Mucosa of descending colon (tissue), 3 donors: ENCODE measurements around the gene IL23R. TPM values are rescaled to one million over a fixed set of nuclear protein-coding genes. Genes with fewer than 3 reads are reported as not detected.
A peak's percentile ranks its signal among the peaks of the same experiment; 100 is the strongest.

ENCODE experiments used
- ATAC-seq: fragments of 200-7000 bp; cut with Tn5 transposase; one replicate; pipeline ENCODE4 v1.9.1; 2020; ENCODE audit warnings: mild to moderate bottlenecking, moderate library complexity
- DNase-seq, 3 donors: peaks; one replicate each; pipeline ENCODE4 v3.0.0-alpha.2; 2020
- H3K36me3 ChIP-seq: fragments of 200-600 bp; one replicate; pipeline ENCODE4 v1.8.0; 2021; ENCODE audit warnings: low read depth, mild to moderate bottlenecking
- H3K4me1 ChIP-seq: fragments of 200-600 bp; one replicate; pipeline ENCODE4 v1.8.0; 2021; ENCODE audit warnings: low read depth, mild to moderate bottlenecking
- H3K4me3 ChIP-seq: fragments of 200-600 bp; one replicate; pipeline ENCODE4 v1.8.0; 2021; ENCODE audit warnings: mild to moderate bottlenecking
- H3K9me3 ChIP-seq: fragments of 200-600 bp; one replicate; pipeline ENCODE4 v1.8.0; 2021; ENCODE audit warnings: mild to moderate bottlenecking
- intact Hi-C, 2 donors: fragments of 100-400 bp; cut with DNase I in 1 of 2; cut with micrococcal nuclease in 1 of 2; formaldehyde crosslinking; loops; one replicate each; pipeline versions ENCODE4 v1.11.0 to v1.11.1; 2022; cut with DNase I, micrococcal nuclease
- total RNA-seq, 3 donors: library from RNA; stranded (reverse); fragmentation: NEBNext Ultra II Directional in 2 of 3; extraction: Animal tissue kit (Norgen Biotek cat#: 25700) in 2 of 3; gene quantifications; one replicate each; pipeline versions ENCODE4 v1.2.1 to v1.2.4, GENCODE V29; 2021 to 2023
- TF ChIP-seq, protein P1 (sequence below): fragments of 200-600 bp; IDR thresholded peaks from one replicate; pipeline ENCODE4 v1.8.0; 2022; ENCODE audit warnings: antibody characterized with exemption, mild to moderate bottlenecking
- donor health status: DM: no; HTN: no; CAD: no; lungs with moderate emphysema.
- donor health status: DM: no; HTN: no; CAD: no.
- donor health status: DM: no; HTN: yes; CAD: no.

Gene IL23R
- total RNA-seq, 3 donors from 2014 or later: 1.1 to 3.4 (median 2.5) TPM

DNA sequence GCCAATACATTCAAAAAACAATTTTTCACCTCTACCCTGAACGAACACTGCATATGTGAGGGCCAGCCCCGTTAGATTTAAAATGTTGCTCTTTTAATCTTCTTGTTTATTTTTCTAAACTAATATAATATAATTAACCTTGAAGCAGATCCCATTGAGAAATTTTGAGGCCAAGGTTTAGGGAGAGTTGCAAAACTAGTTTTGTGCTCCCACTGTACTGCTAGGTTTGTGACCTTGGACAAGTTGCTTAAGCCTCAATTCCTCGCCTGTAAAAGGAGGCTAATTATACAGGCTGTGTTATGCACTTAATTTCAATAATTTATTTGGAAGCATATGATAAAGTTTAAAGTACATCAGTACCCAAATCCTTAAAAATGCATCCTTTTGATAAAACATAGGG lies 3.7 kb downstream of the IL23R start:
- Histone ChIP-seq H3K9me3 (no peaks in the 10 kb centered on the region), H3K4me3 (no peak overlapping the region), H3K36me3 (no peaks in the 10 kb centered on the region), H3K4me1 (no peaks in the 10 kb centered on the region)
- ATAC-seq: no peak
- intact Hi-C loops: no loop called here
- TF ChIP-seq, protein P1, sequence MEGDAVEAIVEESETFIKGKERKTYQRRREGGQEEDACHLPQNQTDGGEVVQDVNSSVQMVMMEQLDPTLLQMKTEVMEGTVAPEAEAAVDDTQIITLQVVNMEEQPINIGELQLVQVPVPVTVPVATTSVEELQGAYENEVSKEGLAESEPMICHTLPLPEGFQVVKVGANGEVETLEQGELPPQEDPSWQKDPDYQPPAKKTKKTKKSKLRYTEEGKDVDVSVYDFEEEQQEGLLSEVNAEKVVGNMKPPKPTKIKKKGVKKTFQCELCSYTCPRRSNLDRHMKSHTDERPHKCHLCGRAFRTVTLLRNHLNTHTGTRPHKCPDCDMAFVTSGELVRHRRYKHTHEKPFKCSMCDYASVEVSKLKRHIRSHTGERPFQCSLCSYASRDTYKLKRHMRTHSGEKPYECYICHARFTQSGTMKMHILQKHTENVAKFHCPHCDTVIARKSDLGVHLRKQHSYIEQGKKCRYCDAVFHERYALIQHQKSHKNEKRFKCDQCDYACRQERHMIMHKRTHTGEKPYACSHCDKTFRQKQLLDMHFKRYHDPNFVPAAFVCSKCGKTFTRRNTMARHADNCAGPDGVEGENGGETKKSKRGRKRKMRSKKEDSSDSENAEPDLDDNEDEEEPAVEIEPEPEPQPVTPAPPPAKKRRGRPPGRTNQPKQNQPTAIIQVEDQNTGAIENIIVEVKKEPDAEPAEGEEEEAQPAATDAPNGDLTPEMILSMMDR: no peak
- DNase-seq: no peak

DNA sequence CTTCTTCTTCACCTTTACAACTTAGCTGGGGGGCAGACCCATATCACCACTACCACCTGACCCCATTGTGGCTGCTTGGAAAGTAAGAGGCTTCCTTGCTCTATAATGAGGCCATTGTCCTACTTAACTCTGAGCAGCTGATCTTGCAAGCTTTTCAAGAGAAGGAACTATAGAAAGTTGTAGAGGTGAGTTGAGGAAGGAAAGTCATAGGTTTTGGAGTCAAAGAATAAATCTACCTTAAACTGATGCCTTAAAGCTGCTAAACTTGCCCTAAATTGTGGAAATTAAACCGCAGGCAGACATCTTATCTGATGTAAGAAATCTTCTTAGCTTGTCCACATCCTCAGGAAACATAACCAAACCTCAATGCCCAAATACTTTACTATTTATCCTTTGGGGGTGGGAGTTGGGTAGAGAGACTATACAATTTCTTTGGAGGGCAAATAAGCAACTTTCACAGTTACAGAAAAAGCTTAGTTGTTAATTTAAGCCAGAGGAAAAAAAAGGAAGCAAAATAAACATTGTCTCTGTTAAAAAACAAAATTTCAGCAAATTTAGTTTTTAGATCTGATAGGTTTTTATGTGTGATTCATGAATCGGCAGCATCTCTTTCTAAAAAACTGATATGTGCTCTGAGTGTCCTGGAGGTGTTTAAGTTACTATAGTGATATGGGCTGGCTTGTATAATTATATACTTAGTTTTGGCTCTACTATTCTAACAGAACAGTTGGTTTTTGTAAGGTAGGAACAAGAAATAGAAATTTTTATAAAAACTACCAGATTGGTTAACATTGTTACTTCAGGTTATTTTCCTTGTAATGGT lies 4.7 kb downstream of the IL23R start:
- DNase-seq: no peak
- no peaks in the 10 kb centered on the region for H3K4me1 ChIP-seq
- TF ChIP-seq, protein P1: no peak
- H3K9me3 ChIP-seq: no peaks in the 10 kb centered on the region
- H3K4me3 ChIP-seq: no peak overlapping the region
- H3K36me3 ChIP-seq: no peaks in the 10 kb centered on the region
- intact Hi-C loops: no loop called here
- ATAC-seq: peak; percentile 38

DNA sequence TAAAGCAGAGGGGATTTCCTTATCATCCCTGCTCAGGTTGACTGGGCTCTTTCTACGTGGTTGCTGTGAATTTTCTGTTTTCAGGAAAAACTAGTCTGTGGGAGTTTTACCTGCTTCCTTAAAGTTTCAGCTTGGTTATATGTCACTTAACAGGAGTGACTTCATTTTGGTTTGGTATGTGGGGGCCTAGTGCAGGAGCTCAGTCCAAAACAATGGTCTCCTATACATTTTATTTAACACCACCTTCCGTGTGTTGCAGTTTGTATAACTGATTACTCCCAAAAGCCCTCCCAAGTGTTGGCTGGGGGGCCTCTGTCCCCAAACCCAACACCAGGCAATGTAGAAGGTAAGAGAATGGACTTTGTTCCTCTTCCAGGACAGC lies 5.3 kb downstream of the IL23R start:
- Histone ChIP-seq H3K4me3 (no peak overlapping the region), H3K4me1 (no peaks in the 10 kb centered on the region), H3K36me3 (no peaks in the 10 kb centered on the region), H3K9me3 (no peaks in the 10 kb centered on the region)
- intact Hi-C loops: no loop called here
- TF ChIP-seq, protein P1: no peak
- DNase-seq: no peak
- ATAC-seq: no peak

DNA sequence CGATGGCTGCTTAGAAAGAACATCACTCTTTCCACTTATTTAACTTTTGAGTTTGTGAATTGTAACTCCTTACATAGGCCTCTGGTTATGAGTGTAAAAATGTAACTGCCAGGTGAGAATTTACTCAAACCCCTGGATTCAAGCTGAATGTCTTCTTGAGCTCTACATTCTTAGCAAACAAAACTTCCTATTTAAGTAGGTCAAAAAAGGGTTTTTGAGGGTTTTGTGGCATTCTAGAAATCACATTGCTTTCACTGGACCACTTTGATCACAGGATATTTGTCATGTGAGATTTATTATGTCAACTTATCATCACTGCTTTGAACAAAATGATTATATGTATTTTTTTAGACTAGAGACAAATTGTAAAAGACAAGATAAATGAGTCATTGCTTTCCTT lies 5.7 kb downstream of the IL23R start:
- no peak for ATAC-seq
- Histone ChIP-seq H3K4me1 (no peaks in the 10 kb centered on the region), H3K36me3 (no peaks in the 10 kb centered on the region), H3K9me3 (no peaks in the 10 kb centered on the region), H3K4me3 (no peak overlapping the region)
- TF ChIP-seq, protein P1: no peak
- no peak for DNase-seq
- intact Hi-C loops: no loop called here

DNA sequence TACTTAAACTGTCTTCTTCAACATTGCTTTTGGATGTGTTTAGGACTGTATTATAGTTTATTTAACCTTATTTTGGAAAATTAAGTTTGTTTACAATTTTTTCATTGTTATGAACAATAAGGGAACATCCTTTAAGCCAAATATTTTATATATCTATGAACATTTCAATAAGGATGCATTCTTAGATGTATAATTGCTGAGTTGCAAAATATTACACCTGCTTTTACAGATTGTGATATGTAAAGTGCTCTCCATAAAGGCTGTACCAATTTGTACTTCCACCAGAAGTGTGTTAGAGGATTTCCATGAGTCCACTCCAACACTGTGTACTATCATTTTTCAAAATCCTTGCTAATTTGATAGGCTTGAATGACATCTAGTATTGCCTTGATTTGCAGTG lies 7.7 kb downstream of the IL23R start:
- no peak for ATAC-seq
- no peaks in the 10 kb centered on the region for H3K4me1 ChIP-seq
- no peaks in the 10 kb centered on the region for H3K36me3 ChIP-seq
- H3K4me3 ChIP-seq: no peak overlapping the region
- intact Hi-C loops: no loop called here
- TF ChIP-seq, protein P1: no peak
- H3K9me3 ChIP-seq: no peaks in the 10 kb centered on the region
- DNase-seq: no peak
